K562 (cell line): ENCODE measurements around the gene GTF3C1. TPM values are rescaled to one million over a fixed set of nuclear protein-coding genes. Genes with fewer than 3 reads are reported as not detected.

Source experiments
- ATAC-seq: fragments of 200-7000 bp; cut with Tn5 transposase; 3 replicates; pipeline ENCODE4 v1.9.1; 2020; ENCODE audit warnings: moderate library complexity
- BruUV-seq: library from RNA; stranded (reverse); fragments of 400-500 nt; replicated peaks from 2 replicates; lab custom pipeline; 2021; lab: Mats Ljungman, UMichigan
- CTCF ChIA-PET: fragments of 300-600 bp; formaldehyde crosslinking; extraction: SDS; loops from one replicate; lab custom pipeline; 2021; ENCODE audit warnings: low intra/inter-chr PET ratio; lab: Yijun Ruan, JAX
- POLR2A ChIA-PET: fragments of 300-600, 350-650 bp; sonication (Branson Sonifier 250); formaldehyde crosslinking; extraction: SDS; loops from one replicate; lab custom pipeline; 2021; ENCODE audit warnings: antibody characterized with exemption, inconsistent platforms; lab: Yijun Ruan, JAX
- DNase-seq, 4 experiments: peaks; one replicate each; pipeline versions ENCODE4 v3.0.0 to v3.0.0-alpha.2; 2011 to 2018; ENCODE audit warnings: low spot score in 3 of 4, mixed read lengths in 3 of 4; ENCODE audit errors: extremely low read depth in 1 of 4
- FAIRE-seq: peaks from 2 replicates; lab custom pipeline; 2011; peaks lifted over from hg19 to GRCh38; lab: Jason Lieb, UNC
- H2AFZ ChIP-seq: 2 replicates; pipeline ENCODE4 v1.6.0; 2011; ENCODE audit warnings: low read depth, low read length, control low read depth, inconsistent platforms
- H3K27ac ChIP-seq: fragments of 200-600 bp; 3 replicates; pipeline ENCODE4 v1.8.0; 2011; ENCODE audit warnings: low read depth, mild to moderate bottlenecking, control low read depth, inconsistent platforms, low read length, moderate library complexity, mixed read lengths; ENCODE audit errors: extremely low read depth
- H3K27me3 ChIP-seq, 2 experiments: fragments of 300-600 bp in 1 of 2; 2 replicates in 1 of 2; 3 replicates in 1 of 2; pipeline versions ENCODE4 v1.6.0 to v1.8.0; 2011; ENCODE audit warnings: inconsistent platforms in 2 of 2, low read length in 2 of 2, mild to moderate bottlenecking in 1 of 2, mixed read lengths in 1 of 2, moderate library complexity in 1 of 2; ENCODE audit not compliant: control insufficient read depth in 2 of 2, insufficient read depth in 2 of 2
- H3K36me3 ChIP-seq: fragments of 300-600 bp; 3 replicates; pipeline ENCODE4 v1.8.0; 2011; ENCODE audit warnings: mild to moderate bottlenecking, low read length, inconsistent platforms; ENCODE audit not compliant: control insufficient read depth, insufficient read depth
- H3K4me1 ChIP-seq, 2 experiments: fragments of 200-600 bp in 1 of 2; replicated peaks in 1 of 2; 2 replicates in 1 of 2; 3 replicates in 1 of 2; pipeline versions ENCODE4 v1.5.1 to v1.8.0; 2011; ENCODE audit warnings: inconsistent platforms in 2 of 2, low read length in 2 of 2, mild to moderate bottlenecking in 1 of 2, mixed read lengths in 1 of 2, moderate library complexity in 1 of 2; ENCODE audit not compliant: control insufficient read depth in 2 of 2, insufficient read depth in 2 of 2
- H3K4me2 ChIP-seq: 2 replicates; pipeline ENCODE4 v1.6.1; 2011; ENCODE audit warnings: low read length, control low read depth, inconsistent platforms, mixed read lengths; ENCODE audit not compliant: insufficient read depth
- H3K4me3 ChIP-seq: fragments of 200-600 bp; sonication (generic), shearing (Covaris generic); 2 replicates; pipeline ENCODE4 v1.5.1; 2016; ENCODE audit warnings: control low read depth, inconsistent platforms
- H3K79me2 ChIP-seq: fragments of 200-600 bp; 3 replicates; pipeline ENCODE4 v1.8.0; 2011; ENCODE audit warnings: low read length, inconsistent platforms; ENCODE audit not compliant: control insufficient read depth, insufficient read depth
- H3K9ac ChIP-seq, 2 experiments: 2 replicates each; pipeline versions ENCODE4 v1.6.0 to v1.6.1; 2011; ENCODE audit warnings: low read depth in 2 of 2, low read length in 2 of 2, control low read depth in 1 of 2, inconsistent platforms in 1 of 2, mild to moderate bottlenecking in 1 of 2, mixed read lengths in 1 of 2; ENCODE audit not compliant: insufficient read depth in 1 of 2
- H3K9me1 ChIP-seq: one replicate; pipeline ENCODE4 v1.6.0; 2011; ENCODE audit warnings: inconsistent platforms, mild to moderate bottlenecking, low read length, moderate library complexity; ENCODE audit not compliant: control insufficient read depth, insufficient read depth
- H3K9me3 ChIP-seq: replicated peaks from 2 replicates; pipeline ENCODE4 v1.5.1; 2011; ENCODE audit warnings: low read depth, low read length, inconsistent platforms; ENCODE audit not compliant: control insufficient read depth, insufficient read depth
- H4K20me1 ChIP-seq: replicated peaks from 2 replicates; pipeline ENCODE4 v1.6.1; 2011; ENCODE audit warnings: low read length, inconsistent platforms, mixed read lengths; ENCODE audit not compliant: control insufficient read depth, insufficient read depth
- CGGBP1 ChIP-seq: fragments of 250-450 bp; sonication (Bioruptor Pico); IDR thresholded peaks from 2 replicates; pipeline ENCODE4 v1.9.0; 2021; ENCODE audit warnings: mild to moderate bottlenecking
- FOXP1 ChIP-seq: sonication (generic); formaldehyde crosslinking; IDR thresholded peaks from 2 replicates; pipeline ENCODE4 v1.8.0; 2022; ENCODE audit warnings: mild to moderate bottlenecking, missing genetic modification reagents
- HCFC1 ChIP-seq: IDR thresholded peaks from 2 replicates; pipeline ENCODE4 v1.6.1; 2012; ENCODE audit warnings: low read depth, low read length, improper control_type of control experiment
- HSF4 ChIP-seq: fragments of 250-450 bp; sonication (Bioruptor Pico); IDR thresholded peaks from 2 replicates; pipeline ENCODE4 v2.1.2; 2022; ENCODE audit warnings: mild to moderate bottlenecking, moderate library complexity, borderline replicate concordance
- MCM5 ChIP-seq: fragments of 450-650 bp; IDR thresholded peaks from 2 replicates; pipeline ENCODE4 v1.6.1; 2016; ENCODE audit warnings: low read depth
- NFIC ChIP-seq: fragments of 450-650 bp; IDR thresholded peaks from 2 replicates; pipeline ENCODE4 v1.6.1; 2017; ENCODE audit warnings: mild to moderate bottlenecking, inconsistent platforms
- NFIX ChIP-seq: fragments of 250-450 bp; sonication (Bioruptor Pico); IDR thresholded peaks from 2 replicates; pipeline ENCODE4 v1.4.0; 2020; ENCODE audit warnings: low read depth, mild to moderate bottlenecking, moderate library complexity
- TBL1XR1 ChIP-seq, 2 experiments: IDR thresholded peaks; 2 replicates each; pipeline ENCODE4 v1.6.1; 2012; ENCODE audit warnings: improper control_type of control experiment in 2 of 2, low read length in 2 of 2, mild to moderate bottlenecking in 1 of 2
- ZC3H11A ChIP-seq: IDR thresholded peaks from 2 replicates; pipeline ENCODE4 v1.6.1; 2012; ENCODE audit warnings: low read depth, low read length, improper control_type of control experiment
- WGBS: fragments of 100-300 bp; shearing (Covaris generic); methylation state at CpG from one replicate; pipeline ENCODE4 v1.1.6; 2016; ENCODE audit warnings: low coverage, mixed read lengths; ENCODE audit not compliant: insufficient coverage; ENCODE audit errors: missing lambda C conversion rate; 5-methylcytosine and 5-hydroxymethylcytosine counted together
- in situ Hi-C: fragments of 300-500 bp; cut with MboI; formaldehyde crosslinking; loops from 4 replicates; pipeline ENCODE4 v1.15.0; 2018; ENCODE audit warnings: inconsistent platforms, mixed read lengths
- intact Hi-C: fragments of 100-400 bp; cut with micrococcal nuclease; formaldehyde crosslinking; loops from 2 replicates; pipeline ENCODE4 v1.14.2; 2022
- polyA plus RNA-seq, 8 experiments: library from polyadenylated mRNA; depleted of rRNA in 4 of 8; stranded (reverse) in 5 of 8; unstranded in 3 of 8; fragments of >200 nt; fragmentation: Nextera tagmentation in 2 of 8; fragmentation: Illumina TruSeq in 1 of 8; extraction: Ambion mirVana in 2 of 8; extraction: Trizol in 1 of 8; gene quantifications; 2 replicates each; pipeline versions ENCODE4 v1.2.1 to v1.2.3, GENCODE V29; 2011 to 2014; ENCODE audit warnings: inconsistent platforms in 1 of 8, missing spikeins in 1 of 8
- total RNA-seq, 7 experiments: library from RNA; depleted of rRNA in 6 of 7; stranded (reverse); fragments of >200 nt in 6 of 7; fragmentation: Illumina TruSeq in 2 of 7; extraction: Trizol in 2 of 7; gene quantifications; 2 replicates each; pipeline versions ENCODE4 v1.2.1 to v1.2.3, GENCODE V29; 2011 to 2021; ENCODE audit warnings: low replicate concordance in 1 of 7
- TF ChIP-seq, protein P1 (sequence below): sonication (generic); IDR thresholded peaks from 2 replicates; pipeline ENCODE4 v1.6.1; 2016

Gene GTF3C1
- total and polyA plus RNA-seq, 9 of the 15 experiments (the other 6 are each of a cell fraction or from before 2014, with no cell fraction given): 0.72 to 63.6 (median 30.9) TPM

DNA sequence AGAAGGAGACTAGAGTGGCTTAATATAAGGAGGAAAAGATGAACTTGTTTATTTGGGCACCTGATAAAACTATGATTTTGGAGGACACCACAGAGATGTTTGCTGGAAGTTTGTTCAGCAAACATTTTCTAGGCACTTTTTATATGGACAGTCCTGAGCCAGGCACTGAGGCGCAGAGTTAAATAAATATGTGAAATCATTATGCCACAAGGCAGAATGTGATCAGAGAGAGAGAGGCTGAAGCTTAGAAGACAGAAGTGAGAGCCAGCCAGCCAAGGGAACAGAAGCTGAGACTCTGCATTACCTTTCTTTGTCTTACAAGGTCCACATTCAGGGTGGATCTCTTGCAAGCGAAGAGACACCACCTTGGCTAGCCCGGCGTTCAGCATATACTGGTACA is 21.4 kb downstream of the GTF3C1 start:
- H3K36me3 ChIP-seq: peaks cover 92% of the 10 kb centered on the region
- no peak overlapping the region for H3K4me2 ChIP-seq
- H3K9me1 ChIP-seq: no peaks in the 10 kb centered on the region
- no peak overlapping the region for H3K9ac ChIP-seq
- H3K27ac ChIP-seq: no peak overlapping the region
- ChIA-PET CTCF (no interaction called here), POLR2A (no interaction called here)
- intact Hi-C loops: no loop called here
- no peak for FAIRE-seq
- no TSS peak for BruUV-seq
- no peak for DNase-seq
- H3K27me3 ChIP-seq: no peaks in the 10 kb centered on the region
- TF ChIP-seq ZC3H11A (no peak), MCM5 (no peak), HSF4 (CRISPR knock-in tag) (no peak), HCFC1 (no peak), FOXP1 (CRISPR knock-in tag) (no peak), TBL1XR1 (IDR thresholded peaks at IDR 0.05; ENCODE audit: low read length in 2 of 2) (no peak)
- no peaks in the 10 kb centered on the region for H3K4me1 ChIP-seq
- ATAC-seq: no peak
- H3K79me2 ChIP-seq: no peaks in the 10 kb centered on the region
- in situ Hi-C loops: no loop called here
- H3K4me3 ChIP-seq: no peak overlapping the region
- no peaks in the 10 kb centered on the region for H3K9me3 ChIP-seq
- 100% methylated on average over 4 of the region's 4 CpGs for WGBS
- H4K20me1 ChIP-seq: no peaks in the 10 kb centered on the region
- H2AFZ ChIP-seq: no peak overlapping the region

DNA sequence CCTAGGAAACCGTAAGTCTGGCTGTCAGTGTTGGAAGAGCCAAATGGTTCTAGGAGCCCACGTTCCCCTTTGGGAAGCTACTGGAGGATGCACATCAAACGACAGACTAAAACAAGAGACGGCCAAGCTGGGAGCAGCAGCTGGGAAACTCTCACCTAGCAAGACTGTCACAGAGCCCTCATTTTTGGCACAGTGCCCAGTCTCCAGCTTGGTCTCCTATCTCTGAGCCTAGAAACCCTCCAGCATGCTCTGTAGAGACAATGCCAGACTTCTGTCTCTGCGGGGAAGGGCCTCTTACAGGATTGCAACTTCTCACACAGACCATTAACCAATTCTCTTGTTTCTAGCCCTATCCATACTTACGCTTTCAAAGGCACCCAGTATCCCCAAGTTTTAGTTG is 23.5 kb downstream of the GTF3C1 start:
- peaks cover 82% of the 10 kb centered on the region for H3K36me3 ChIP-seq
- peaks cover 4% of the 10 kb centered on the region; the same call in 1 of the 2 replicates for H4K20me1 ChIP-seq
- no peak overlapping the region for H3K27ac ChIP-seq
- H3K9me3 ChIP-seq: no peaks in the 10 kb centered on the region
- TF ChIP-seq CGGBP1 (CRISPR knock-in tag): no peak
- TF ChIP-seq, protein P1, sequence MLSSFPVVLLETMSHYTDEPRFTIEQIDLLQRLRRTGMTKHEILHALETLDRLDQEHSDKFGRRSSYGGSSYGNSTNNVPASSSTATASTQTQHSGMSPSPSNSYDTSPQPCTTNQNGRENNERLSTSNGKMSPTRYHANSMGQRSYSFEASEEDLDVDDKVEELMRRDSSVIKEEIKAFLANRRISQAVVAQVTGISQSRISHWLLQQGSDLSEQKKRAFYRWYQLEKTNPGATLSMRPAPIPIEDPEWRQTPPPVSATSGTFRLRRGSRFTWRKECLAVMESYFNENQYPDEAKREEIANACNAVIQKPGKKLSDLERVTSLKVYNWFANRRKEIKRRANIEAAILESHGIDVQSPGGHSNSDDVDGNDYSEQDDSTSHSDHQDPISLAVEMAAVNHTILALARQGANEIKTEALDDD: no peak
- peak; percentile 98 for TF ChIP-seq NFIC
- TF ChIP-seq NFIX (CRISPR knock-in tag): peak; percentile 86
- TF ChIP-seq, all 486 proteins: peak for 2
- WGBS: 95% methylated on average over 6 of the region's 6 CpGs
- Histone ChIP-seq H2AFZ (no peak overlapping the region), H3K4me1 (no peaks in the 10 kb centered on the region), H3K79me2 (no peaks in the 10 kb centered on the region), H3K9ac (no peak overlapping the region), H3K9me1 (no peaks in the 10 kb centered on the region), H3K27me3 (no peaks in the 10 kb centered on the region), H3K4me3 (no peak overlapping the region), H3K4me2 (no peak overlapping the region)
- CTCF ChIA-PET: no interaction called here
- intact Hi-C loops: no loop called here
- peak; percentile 56 for FAIRE-seq
- peak; percentile 38; the same call in 2 of the 3 replicates for ATAC-seq
- in situ Hi-C loops: no loop called here
- peak in 3 of 4 experiments; percentile 27 to 45 (median 29) for DNase-seq
- no TSS peak for BruUV-seq
- POLR2A ChIA-PET: interaction anchor here (0.9 kb wide), 1 partner anchor 28 kb away, joined by 3 read pairs; no protein-coding TSS in a partner anchor
